GM21515 (cell line): ENCODE data around the gene DGKB.
"Not testable (repeated sequence)": the region's sequence is repeated elsewhere in the genome, so short reads cannot be mapped to it uniquely, and the experiment has no call there.

ENCODE experiments used
- ATAC-seq: cut with Tn5 transposase; IDR thresholded peaks from one replicate; pipeline ENCODE4 v1.9.1; 2021; ENCODE audit not compliant: unreplicated experiment

Gene DGKB

GRCh38 chr7:14332155-14332554, 570.4 kb downstream of the DGKB start:
- no peak for ATAC-seq

GRCh38 chr7:14324767-14325166, 577.8 kb downstream of the DGKB start:
- no peak for ATAC-seq

- no peak for ATAC-seq
These were observed 579.8 kb downstream of the DGKB start for GRCh38 chr7:14322724-14323123.

GRCh38 chr7:14321947-14322346, 580.6 kb downstream of the DGKB start:
- no peak for ATAC-seq

GRCh38 chr7:14309432-14309831, 593.1 kb downstream of the DGKB start:
- ATAC-seq: no peak

GRCh38 chr7:14305233-14305866, 597.2 kb downstream of the DGKB start:
- no peak for ATAC-seq

GRCh38 chr7:14303536-14303935, 599.0 kb downstream of the DGKB start:
- ATAC-seq: no peak

DNA sequence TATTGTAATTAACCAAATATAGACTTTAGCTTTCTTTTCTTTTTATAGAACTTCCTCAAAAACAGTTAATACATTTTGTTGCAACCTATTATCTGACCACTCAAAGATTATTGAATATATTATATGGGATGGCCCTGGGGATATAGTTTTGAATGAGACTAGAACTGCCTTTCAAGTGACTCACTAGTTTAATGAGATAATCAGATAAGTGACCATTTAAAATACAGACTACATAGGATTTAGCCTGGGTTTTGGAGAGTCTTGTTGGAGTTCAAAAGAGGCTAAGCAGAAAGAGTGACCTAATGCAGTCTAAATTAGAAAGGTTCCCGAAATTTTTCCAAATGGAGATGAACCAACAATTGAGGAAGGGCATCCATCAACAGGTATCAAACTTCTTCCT, 607.9 kb downstream of the DGKB start:
- ATAC-seq: no peak

DNA sequence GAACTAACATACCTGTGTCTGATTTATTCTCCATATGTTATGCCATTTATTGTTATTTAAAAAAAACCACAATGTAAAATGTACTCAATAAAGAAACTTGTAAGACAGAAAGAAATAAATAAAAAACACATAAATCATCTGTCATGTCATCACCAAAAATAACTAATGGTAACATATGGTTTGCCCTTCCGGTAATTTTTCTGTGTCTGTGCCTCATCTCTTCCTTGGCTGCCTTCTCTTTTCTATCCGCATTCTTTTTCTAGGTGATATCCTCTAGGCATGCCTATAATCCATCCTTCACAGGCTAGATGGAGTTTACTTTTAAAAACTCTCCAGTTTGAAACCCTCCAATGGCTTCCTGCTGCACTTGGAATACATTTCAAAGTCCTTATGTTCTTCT, 609.1 kb downstream of the DGKB start:
- no peak for ATAC-seq

DNA sequence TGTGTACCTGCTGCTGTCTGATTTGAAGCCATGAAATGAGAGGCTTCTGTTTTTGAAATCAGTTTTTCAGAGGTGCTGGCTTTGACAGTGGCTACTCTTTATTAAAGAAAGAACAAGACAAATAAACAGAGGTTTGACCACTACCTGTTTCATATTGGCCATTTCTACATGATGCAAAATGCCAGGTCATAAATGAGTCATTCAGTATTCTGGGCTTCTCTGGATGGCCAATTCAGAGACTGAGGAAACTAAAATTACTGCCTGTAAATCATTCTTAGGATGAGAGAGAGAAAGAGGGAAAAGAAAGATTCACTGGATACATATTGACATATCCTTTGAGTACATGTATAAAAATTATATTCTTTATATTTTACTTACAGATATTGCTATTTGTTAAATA, 609.8 kb downstream of the DGKB start:
- no peak for ATAC-seq

- no peak for ATAC-seq
These were observed 612.6 kb downstream of the DGKB start for GRCh38 chr7:14289957-14290356.

DNA sequence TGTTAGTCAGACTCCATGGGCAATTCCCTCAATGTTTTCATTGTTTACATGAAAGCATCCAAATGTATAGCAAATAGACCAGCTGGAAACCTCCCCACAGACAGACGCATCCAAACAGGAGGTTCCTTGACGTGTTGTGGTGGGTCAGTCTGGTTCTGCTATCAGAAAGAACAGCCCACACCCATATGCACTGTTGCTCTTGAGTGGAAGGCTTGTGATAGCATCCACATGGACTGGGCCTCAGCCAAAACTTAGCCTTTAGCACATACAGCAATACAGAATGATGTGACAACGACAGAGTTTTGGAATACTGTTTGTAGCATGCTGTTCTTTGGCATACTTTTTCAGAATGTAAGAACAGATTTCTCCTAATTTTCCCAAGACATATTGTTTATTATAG, 613.9 kb downstream of the DGKB start:
- no peak for ATAC-seq

DNA sequence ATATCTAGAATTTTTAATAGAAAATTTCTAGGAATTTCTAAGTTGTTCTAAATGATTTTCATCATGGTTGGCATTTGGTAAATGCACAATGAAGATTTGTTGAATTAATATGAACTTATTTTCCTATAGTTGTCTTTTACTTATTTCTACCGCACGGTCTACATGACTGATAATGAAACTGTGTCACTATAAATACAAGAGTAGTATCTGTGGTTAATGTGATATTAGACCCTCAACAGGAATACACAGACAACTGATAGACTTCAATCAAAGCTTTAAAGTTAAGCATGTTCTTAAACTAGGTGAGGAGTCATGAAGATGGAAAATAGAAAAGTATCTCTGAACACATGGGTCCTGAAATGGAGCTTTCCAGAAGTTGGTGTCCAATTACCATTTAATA, 615.2 kb downstream of the DGKB start:
- ATAC-seq: no peak

GRCh38 chr7:14286036-14286435, 616.5 kb downstream of the DGKB start:
- ATAC-seq: no peak

DNA sequence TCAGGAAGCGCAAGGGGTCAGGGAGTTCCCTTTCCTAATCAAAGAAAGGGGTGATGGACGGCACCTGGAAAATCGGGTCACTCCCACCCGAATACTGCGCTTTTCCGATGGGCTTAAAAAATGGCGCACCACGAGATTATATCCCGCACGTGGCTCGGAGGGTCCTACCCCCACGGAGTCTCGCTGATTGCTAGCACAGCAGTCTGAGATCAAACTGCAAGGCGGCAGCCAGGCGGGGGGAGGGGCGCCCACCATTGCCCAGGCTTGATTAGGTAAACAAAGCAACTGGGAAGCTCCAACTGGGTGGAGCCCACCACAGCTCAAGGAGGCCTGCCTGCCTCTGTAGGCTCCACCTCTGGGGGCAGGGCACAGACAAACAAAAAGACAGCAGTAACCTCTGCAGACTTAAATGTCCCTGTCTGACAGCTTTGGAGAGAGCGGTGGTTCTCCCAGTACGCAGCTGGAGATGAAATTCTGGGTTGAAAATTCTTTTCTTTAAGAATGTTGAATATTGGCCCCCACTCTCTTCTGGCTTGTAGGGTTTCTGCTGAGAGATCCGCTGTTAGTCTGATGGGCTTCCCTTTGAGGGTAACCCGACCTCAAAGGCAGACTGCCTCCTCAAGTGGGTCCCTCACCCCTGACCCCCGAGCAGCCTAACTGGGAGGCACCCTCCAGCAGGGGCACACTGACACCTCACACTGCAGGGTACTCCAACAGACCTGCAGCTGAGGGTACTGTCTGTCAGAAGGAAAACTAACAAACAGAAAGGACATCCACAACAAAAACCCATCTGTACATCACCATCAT, 623.3 kb downstream of the DGKB start:
- not testable (repeated sequence) for ATAC-seq

GRCh38 chr7:14275356-14275755, 627.2 kb downstream of the DGKB start:
- ATAC-seq: no peak

- ATAC-seq: no peak
These were observed 631.1 kb downstream of the DGKB start for GRCh38 chr7:14271441-14271840.

GRCh38 chr7:14270099-14270498, 632.5 kb downstream of the DGKB start:
- ATAC-seq: no peak

DNA sequence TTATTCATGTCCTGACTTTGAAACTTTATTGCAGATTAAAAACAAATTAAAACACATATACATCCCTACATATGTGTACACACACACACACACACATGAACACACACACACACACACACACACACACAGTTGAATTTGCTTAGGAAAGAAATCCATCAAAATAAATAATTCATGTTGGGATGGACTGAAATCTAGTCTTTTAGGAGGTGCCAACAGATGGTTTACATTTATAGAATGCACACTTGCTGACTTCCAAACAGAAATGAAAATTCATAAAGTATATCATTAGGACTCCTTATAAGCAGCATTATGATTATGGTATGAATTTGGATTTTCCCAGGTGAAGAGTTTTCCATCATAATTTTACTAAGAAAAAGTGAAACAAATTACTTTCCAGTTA, 642.5 kb downstream of the DGKB start:
- no peak for ATAC-seq

GRCh38 chr7:14258861-14259260, 643.7 kb downstream of the DGKB start:
- ATAC-seq: no peak

DNA sequence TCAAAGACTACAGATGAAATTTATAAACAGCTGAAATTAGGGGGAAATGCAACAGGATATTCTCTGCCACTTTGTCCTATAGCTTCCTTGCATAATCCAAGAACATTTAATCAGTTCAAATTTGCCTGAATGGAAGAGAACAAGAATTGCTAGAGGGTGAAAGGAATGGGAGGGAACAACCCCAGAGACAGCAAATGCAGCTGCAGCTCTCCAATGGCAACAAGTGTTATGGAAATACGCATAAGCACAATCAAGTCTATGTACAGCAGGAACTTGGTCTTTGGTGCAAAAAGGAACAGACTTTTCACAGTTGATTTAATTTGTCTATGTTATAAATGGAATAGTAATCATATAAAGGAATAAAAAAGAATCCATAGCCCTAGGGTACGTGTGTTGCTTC, 644.1 kb downstream of the DGKB start:
- ATAC-seq: no peak

GRCh38 chr7:14252458-14252857, 650.1 kb downstream of the DGKB start:
- no peak for ATAC-seq

GRCh38 chr7:14242175-14242574, 660.4 kb downstream of the DGKB start:
- ATAC-seq: no peak
